GM12873 (cell line): ENCODE measurements around the gene ATF7IP2.

Source experiments
- TF ChIP-seq, protein P1 (sequence below): IDR thresholded peaks from 2 replicates; pipeline ENCODE4 v1.5.1; 2012; ENCODE audit warnings: low read depth, mild to moderate bottlenecking, moderate library complexity, low read length, control low read depth; ENCODE audit not compliant: insufficient read depth; ENCODE audit errors: missing control alignments

The ATF7IP2 gene

GRCh38 chr16:10528635-10529034 is 142.8 kb downstream of the ATF7IP2 start:
- TF ChIP-seq, protein P1, sequence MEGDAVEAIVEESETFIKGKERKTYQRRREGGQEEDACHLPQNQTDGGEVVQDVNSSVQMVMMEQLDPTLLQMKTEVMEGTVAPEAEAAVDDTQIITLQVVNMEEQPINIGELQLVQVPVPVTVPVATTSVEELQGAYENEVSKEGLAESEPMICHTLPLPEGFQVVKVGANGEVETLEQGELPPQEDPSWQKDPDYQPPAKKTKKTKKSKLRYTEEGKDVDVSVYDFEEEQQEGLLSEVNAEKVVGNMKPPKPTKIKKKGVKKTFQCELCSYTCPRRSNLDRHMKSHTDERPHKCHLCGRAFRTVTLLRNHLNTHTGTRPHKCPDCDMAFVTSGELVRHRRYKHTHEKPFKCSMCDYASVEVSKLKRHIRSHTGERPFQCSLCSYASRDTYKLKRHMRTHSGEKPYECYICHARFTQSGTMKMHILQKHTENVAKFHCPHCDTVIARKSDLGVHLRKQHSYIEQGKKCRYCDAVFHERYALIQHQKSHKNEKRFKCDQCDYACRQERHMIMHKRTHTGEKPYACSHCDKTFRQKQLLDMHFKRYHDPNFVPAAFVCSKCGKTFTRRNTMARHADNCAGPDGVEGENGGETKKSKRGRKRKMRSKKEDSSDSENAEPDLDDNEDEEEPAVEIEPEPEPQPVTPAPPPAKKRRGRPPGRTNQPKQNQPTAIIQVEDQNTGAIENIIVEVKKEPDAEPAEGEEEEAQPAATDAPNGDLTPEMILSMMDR, result no peak

DNA sequence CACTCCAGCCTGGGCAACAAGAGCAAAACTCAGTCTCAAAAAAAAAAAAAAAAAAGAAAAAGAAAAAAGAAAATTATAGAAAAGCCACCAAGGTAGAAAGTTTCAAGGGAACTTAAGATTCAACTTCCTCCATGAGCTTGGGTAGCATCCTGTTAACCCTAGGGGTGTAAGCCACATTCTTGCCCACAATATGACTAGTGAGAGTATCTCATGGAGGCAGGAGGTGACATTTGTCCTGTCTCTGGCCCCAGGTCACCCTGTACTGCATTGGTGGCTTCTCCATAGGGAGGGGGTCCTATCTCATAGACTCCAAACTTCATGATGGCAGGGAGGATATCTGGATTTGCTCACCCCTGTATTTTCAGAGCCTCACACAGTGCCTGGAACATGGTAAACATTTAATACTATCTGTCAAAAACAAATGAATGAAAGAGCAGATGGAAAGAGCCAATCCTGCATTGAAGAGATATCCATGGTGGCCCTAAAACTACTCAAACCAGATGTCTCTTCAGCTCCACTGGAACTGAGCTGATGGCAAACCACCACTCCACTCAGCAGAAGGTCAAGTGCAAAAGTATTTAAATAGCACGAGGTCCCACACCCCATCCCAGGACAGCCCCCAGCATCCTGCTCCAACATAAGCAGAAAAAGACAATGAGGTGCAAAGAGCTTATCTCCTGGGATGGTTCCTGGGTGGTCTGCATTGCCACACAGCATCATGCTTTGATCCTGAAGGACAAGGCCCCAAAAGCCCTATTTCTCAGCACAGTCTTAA is 144.2 kb downstream of the ATF7IP2 start:
- TF ChIP-seq, protein P1, result no peak

- TF ChIP-seq, protein P1, result no peak
Measured at GRCh38 chr16:10530685-10531084, 144.8 kb downstream of the ATF7IP2 start.

- TF ChIP-seq, protein P1, result no peak
Measured at GRCh38 chr16:10531582-10531981, 145.7 kb downstream of the ATF7IP2 start.
